ENCODE measurements around the gene PACRGL. TPM values are rescaled to one million over a fixed set of nuclear protein-coding genes. Genes with fewer than 3 reads are reported as not detected.
"Not testable (repeated sequence)": the region's sequence is repeated elsewhere in the genome, so short reads cannot be mapped to it uniquely, and the experiment has no call there.

Gene PACRGL
- total RNA-seq, 2 experiments from 2014 or later: 12.8 to 12.9 TPM

GRCh38 chr4:20764366-20764992, 64.2 kb downstream of the PACRGL start:
- H3K27ac Mint-ChIP-seq: no peak overlapping the region
- no peak for DNase-seq
- no peaks in the 10 kb centered on the region for H3K4me1 Mint-ChIP-seq
- no peaks in the 10 kb centered on the region for H3K36me3 Mint-ChIP-seq
- no peaks in the 10 kb centered on the region for H3K9me3 Mint-ChIP-seq
- no peak overlapping the region for H3K4me3 Mint-ChIP-seq
- no peaks in the 10 kb centered on the region for H3K27me3 Mint-ChIP-seq

GRCh38 chr4:20773144-20773997, 73.1 kb downstream of the PACRGL start:
- no peak overlapping the region for H3K4me3 Mint-ChIP-seq
- no peaks in the 10 kb centered on the region for H3K36me3 Mint-ChIP-seq
- peaks cover 4% of the 10 kb centered on the region for H3K9me3 Mint-ChIP-seq
- peak; percentile 6 for DNase-seq
- no peak overlapping the region for H3K27ac Mint-ChIP-seq
- peaks cover 6% of the 10 kb centered on the region for H3K27me3 Mint-ChIP-seq
- peaks cover 2% of the 10 kb centered on the region for H3K4me1 Mint-ChIP-seq

- H3K27me3 Mint-ChIP-seq: peaks cover 4% of the 10 kb centered on the region
- H3K9me3 Mint-ChIP-seq: peaks cover 23% of the 10 kb centered on the region
- no peak for DNase-seq
Observed at GRCh38 chr4:20778896-20779295, 78.6 kb downstream of the PACRGL start.

GRCh38 chr4:20783134-20783533, 82.9 kb downstream of the PACRGL start:
- H3K36me3 Mint-ChIP-seq, H3K4me3 Mint-ChIP-seq, DNase-seq, H3K27ac Mint-ChIP-seq, H3K27me3 Mint-ChIP-seq, H3K4me1 Mint-ChIP-seq: not testable (repeated sequence)
- H3K9me3 Mint-ChIP-seq: peaks cover 19% of the 10 kb centered on the region

More at GRCh38 chr4:20778896-20779295, 78.6 kb downstream of the PACRGL start:
- Mint-ChIP-seq H3K4me3 (no peak overlapping the region), H3K36me3 (no peaks in the 10 kb centered on the region), H3K27ac (no peak overlapping the region), H3K4me1 (no peaks in the 10 kb centered on the region)

- H3K4me3 Mint-ChIP-seq: no peak overlapping the region
- no peaks in the 10 kb centered on the region for H3K4me1 Mint-ChIP-seq
- no peak for DNase-seq
- H3K27ac Mint-ChIP-seq: no peak overlapping the region
- H3K36me3 Mint-ChIP-seq: no peaks in the 10 kb centered on the region
- no peaks in the 10 kb centered on the region for H3K27me3 Mint-ChIP-seq
- peaks cover 4% of the 10 kb centered on the region for H3K9me3 Mint-ChIP-seq
Observed at GRCh38 chr4:20787940-20788665, 87.8 kb downstream of the PACRGL start.
